ENCODE data around the gene BANK1. TPM values are rescaled to one million over a fixed set of nuclear protein-coding genes. Genes with fewer than 3 reads are reported as not detected.

The BANK1 gene
- total RNA-seq, 1 donor from 2014 or later = 336 TPM

DNA sequence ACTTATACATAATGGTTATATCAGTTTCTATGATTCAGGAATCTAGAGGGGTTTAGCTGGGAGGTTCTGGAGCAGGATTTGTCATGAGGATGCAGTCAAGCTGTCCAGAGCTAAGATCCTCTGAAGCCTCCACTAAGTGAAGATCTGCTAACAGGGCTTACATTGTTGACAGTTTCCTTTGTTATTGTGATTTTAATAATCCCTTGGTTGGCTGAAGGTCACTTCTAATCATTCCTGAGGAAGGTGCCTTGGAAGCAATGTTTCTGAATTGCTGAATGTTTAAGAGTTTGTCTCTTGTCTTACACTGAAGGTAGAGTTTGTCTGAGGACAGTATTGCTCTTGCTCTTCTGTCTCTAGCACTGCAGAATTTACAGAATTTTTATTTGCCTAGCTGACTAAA, 41.3 kb downstream of the BANK1 start:
- ATAC-seq (ENCODE audit: low read depth) (no peak), DNase-seq (no peak)
- Mint-ChIP-seq H3K4me3 (peak overlapping the region; percentile 61), H3K36me3 (ENCODE audit: low read depth) (peaks cover 66% of the 10 kb centered on the region), H3K27ac (peak overlapping the region; percentile 79), H3K4me1 (peaks cover 77% of the 10 kb centered on the region), H3K27me3 (no peaks in the 10 kb centered on the region), H3K9me3 (no peaks in the 10 kb centered on the region)
- TF ChIP-seq, protein P1, sequence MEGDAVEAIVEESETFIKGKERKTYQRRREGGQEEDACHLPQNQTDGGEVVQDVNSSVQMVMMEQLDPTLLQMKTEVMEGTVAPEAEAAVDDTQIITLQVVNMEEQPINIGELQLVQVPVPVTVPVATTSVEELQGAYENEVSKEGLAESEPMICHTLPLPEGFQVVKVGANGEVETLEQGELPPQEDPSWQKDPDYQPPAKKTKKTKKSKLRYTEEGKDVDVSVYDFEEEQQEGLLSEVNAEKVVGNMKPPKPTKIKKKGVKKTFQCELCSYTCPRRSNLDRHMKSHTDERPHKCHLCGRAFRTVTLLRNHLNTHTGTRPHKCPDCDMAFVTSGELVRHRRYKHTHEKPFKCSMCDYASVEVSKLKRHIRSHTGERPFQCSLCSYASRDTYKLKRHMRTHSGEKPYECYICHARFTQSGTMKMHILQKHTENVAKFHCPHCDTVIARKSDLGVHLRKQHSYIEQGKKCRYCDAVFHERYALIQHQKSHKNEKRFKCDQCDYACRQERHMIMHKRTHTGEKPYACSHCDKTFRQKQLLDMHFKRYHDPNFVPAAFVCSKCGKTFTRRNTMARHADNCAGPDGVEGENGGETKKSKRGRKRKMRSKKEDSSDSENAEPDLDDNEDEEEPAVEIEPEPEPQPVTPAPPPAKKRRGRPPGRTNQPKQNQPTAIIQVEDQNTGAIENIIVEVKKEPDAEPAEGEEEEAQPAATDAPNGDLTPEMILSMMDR (IDR thresholded peaks at IDR 0.05) = no peak
- intact Hi-C loops (cut with micrococcal nuclease) = loop anchor here (2.0 to 5.0 kb wide), 3 partner anchors 19 to 595 kb away; no protein-coding TSS in a partner anchor
- ChIA-PET CTCF (no interaction called here), POLR2A (interaction anchor here (2.1 kb wide), 1 partner anchor 18 kb away, joined by 8 read pairs; no protein-coding TSS in a partner anchor)

DNA sequence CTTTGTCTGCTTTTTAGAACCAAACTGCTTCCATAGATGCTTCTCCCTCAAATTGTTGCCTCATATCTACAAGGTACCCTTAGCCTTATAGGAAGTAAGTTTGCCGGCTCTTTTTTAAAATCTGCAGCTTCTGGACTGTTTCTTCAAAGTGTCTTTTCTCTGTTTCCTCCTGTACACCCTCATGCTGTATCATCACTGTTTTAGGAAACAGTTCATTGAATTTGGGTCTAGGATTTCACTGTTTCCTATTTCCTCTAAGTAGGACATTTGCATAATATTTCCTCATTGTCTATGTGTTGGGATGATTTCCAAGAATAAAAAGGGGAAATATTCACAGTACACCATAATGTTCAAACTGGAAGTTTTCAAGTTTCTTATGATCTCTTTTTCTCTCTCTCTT, 43.0 kb downstream of the BANK1 start:
- DNase-seq = no peak
- ChIA-PET POLR2A (interaction anchor here (0.6 to 1.5 kb wide), 5 partner anchors 11 to 486 kb away, joined by 3 to 10 read pairs (median 4); no protein-coding TSS in a partner anchor), CTCF (no interaction called here)
- Mint-ChIP-seq H3K9me3 (no peaks in the 10 kb centered on the region), H3K27ac (peak overlapping the region; percentile 79), H3K4me3 (peak overlapping the region; percentile 61), H3K27me3 (no peaks in the 10 kb centered on the region), H3K4me1 (peaks cover 82% of the 10 kb centered on the region), H3K36me3 (ENCODE audit: low read depth) (peaks cover 73% of the 10 kb centered on the region)
- TF ChIP-seq, protein P1 (IDR thresholded peaks at IDR 0.05) = no peak
- intact Hi-C loops (cut with micrococcal nuclease) = loop anchor here (1.0 to 5.0 kb wide), 3 partner anchors 9 to 594 kb away; no protein-coding TSS in a partner anchor
- ATAC-seq (ENCODE audit: low read depth) = peak; percentile 33

DNA sequence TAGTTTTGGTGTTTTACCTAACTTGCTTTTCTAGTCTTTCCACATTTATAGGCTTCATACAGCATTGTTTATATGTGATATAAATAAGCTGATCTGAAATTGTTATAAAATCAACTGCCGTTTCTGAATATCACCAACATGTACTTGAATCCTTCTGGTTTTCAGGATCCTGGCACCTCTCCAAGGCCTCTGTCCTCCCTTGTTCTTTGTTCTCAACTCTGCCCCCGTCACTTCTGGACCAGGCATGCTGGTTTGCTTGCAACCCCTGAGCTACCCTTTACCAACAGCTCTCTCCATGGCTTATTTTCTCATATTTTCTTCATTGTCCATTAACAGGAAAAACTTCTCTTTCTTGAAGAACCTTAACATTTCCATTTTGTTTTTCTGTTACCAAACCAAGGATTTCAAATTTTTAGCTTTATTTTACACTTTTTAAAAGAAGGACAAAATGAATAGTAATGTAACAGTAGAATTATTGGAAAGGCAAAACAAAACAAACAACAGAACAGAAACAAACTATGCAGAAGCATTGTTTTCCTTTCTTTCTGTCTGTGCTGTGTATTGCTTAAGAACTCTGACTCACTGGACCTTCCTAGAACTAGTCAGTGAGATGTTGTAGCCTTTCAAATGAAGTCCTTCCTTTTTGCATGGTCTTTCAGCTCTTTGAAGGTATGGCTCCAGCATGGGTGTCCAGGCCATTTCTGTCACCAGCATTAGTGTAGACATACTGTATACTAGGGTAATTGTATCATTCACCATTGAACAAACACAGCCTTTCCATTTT, 44.8 kb downstream of the BANK1 start:
- CTCF ChIA-PET = no interaction called here
- Mint-ChIP-seq H3K9me3 (no peaks in the 10 kb centered on the region), H3K36me3 (ENCODE audit: low read depth) (peaks cover 78% of the 10 kb centered on the region), H3K4me3 (peak overlapping the region; percentile 9), H3K27ac (peak overlapping the region; percentile 84), H3K27me3 (no peaks in the 10 kb centered on the region), H3K4me1 (peaks cover 84% of the 10 kb centered on the region)
- TF ChIP-seq, protein P1 (IDR thresholded peaks at IDR 0.05) = no peak
- POLR2A ChIA-PET = interaction anchor here (0.9 to 1.7 kb wide), 5 partner anchors 9 to 43 kb away, joined by 3 to 7 read pairs (median 4); no protein-coding TSS in a partner anchor
- intact Hi-C loops (cut with micrococcal nuclease) = no loop called here
- no peak for ATAC-seq (ENCODE audit: low read depth)
- no peak for DNase-seq

DNA sequence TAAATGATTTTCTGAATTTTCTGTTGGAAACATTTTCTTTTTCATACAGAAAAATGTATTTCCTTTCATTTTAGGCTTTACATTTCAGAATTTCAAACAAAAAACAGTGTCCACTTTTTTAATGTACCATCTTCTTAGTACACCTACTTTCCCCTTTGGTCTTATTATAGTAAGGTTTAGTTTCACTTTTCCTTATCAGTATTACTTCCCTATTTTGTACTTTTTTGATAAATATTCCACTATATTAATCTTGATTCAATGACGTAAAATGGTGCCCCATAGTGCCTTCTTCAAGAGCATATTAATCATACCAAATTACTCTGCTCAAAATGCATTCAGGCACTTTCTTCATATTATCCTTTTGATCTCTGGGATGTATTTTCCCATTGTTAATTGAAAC, 52.5 kb downstream of the BANK1 start:
- DNase-seq (no peak), ATAC-seq (ENCODE audit: low read depth) (peak; percentile 57)
- H3K4me1 Mint-ChIP-seq = peaks cover 75% of the 10 kb centered on the region
- H3K36me3 Mint-ChIP-seq (ENCODE audit: low read depth) = peaks cover 65% of the 10 kb centered on the region
- H3K27me3 Mint-ChIP-seq = no peaks in the 10 kb centered on the region
- intact Hi-C loops (cut with micrococcal nuclease) = loop anchor here (1.0 to 2.0 kb wide), 4 partner anchors 8 to 52 kb away; partner anchors contain the start of gene BANK1
- TF ChIP-seq, protein P1 (IDR thresholded peaks at IDR 0.05) = no peak
- peaks cover 10% of the 10 kb centered on the region for H3K9me3 Mint-ChIP-seq
- peak overlapping the region; percentile 30 for H3K4me3 Mint-ChIP-seq
- POLR2A ChIA-PET = interaction anchor here (1.2 kb wide), 1 partner anchor 29 kb away, joined by 5 read pairs; no protein-coding TSS in a partner anchor
- peak overlapping the region; percentile 83 for H3K27ac Mint-ChIP-seq
- CTCF ChIA-PET = no interaction called here

DNA sequence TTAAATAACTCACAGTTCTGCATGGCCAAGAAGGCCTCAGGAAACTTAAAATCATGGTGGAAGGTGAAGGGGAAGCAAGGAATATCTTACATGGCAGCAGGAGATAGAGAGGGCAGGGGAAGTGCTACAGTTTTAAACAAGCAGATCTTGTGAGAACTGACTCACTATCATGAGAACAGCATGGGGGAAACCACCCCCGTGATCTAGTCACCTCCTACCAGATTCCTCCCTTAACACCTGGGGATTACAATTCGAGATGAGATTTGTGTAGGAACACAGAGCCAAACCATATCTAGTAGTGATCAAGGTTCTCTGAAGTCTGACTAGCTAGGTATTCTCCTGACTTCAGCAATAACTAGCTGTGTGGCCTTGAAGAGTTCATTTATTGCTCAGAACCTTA, 56.0 kb downstream of the BANK1 start:
- Mint-ChIP-seq H3K27ac (peak overlapping the region; percentile 83), H3K27me3 (no peaks in the 10 kb centered on the region), H3K9me3 (peaks cover 10% of the 10 kb centered on the region), H3K36me3 (ENCODE audit: low read depth) (peaks cover 68% of the 10 kb centered on the region), H3K4me1 (peaks cover 90% of the 10 kb centered on the region), H3K4me3 (peak overlapping the region; percentile 12)
- DNase-seq = no peak
- TF ChIP-seq, protein P1 (IDR thresholded peaks at IDR 0.05) = no peak
- intact Hi-C loops (cut with micrococcal nuclease) = no loop called here
- CTCF ChIA-PET = no interaction called here
- ATAC-seq (ENCODE audit: low read depth) = peak; percentile 25
- POLR2A ChIA-PET = no interaction called here

Measured in activated B cell treated with CpG ODN at 0.5 μM for 24 hours (primary cell).